T-helper 1 cell (primary cell): ENCODE data around the gene VIT.

Source experiments
- DNase-seq, 5 donors: peaks; one replicate each; pipeline ENCODE4 v3.0.0-alpha.2; 2012 to 2020

VIT gene

DNA sequence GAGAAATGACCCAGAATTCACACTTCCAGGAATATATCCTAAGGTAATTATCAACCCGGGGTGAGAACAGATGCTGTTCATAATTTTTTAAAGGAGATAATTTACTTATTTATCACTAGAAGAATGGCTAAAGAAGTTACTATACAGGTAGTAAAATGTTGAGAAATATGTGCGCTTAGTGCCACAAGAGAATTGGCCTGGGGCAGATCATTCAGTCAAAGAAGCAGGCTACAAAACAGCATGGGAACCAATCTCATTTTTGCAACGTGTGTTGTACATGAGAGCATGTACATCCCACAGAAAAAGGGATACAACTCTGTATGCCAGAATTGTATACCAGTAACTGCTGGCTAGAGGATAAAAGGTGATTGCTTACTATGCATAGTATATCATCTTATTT, 75.2 kb downstream of the VIT start:
- no peak for DNase-seq

DNA sequence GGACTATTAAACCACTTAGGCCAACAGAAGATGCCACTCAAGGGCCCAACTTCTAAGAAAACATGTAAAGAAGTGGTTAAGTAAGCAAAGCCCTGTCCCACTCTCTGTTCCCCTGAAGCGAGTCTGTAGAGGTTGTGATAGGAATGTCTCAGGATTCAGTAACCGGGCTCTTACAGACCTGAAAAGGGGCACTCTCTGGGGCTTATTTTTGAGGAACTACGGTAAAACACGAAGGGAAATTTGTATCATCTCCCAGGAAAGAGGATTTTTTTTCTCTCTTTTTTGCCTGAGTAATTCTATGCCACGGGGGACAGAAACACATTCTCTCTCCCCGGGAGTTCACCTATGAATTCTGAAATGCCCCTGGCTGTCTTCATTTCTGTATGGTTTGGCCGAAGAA, 77.4 kb downstream of the VIT start:
- no peak for DNase-seq

DNA sequence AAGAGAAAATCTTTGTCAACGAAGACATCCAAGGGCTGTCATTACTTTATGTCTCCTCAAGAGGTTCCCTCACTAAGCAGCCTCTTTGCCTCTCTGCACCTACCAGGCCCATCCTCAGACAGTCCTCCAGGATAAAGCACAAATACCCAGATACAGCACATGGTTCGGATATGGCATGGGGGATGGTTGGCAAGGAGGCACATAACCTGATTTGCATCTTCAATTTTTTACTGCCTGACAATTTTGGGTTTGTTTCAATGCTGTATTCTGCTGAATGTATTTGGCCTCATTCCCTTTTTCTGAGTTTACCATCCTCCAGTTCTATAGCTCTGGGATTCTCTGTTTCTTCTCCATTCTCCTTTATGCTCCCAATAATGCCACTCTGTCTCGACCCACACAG, 78.8 kb downstream of the VIT start:
- no peak for DNase-seq

DNA sequence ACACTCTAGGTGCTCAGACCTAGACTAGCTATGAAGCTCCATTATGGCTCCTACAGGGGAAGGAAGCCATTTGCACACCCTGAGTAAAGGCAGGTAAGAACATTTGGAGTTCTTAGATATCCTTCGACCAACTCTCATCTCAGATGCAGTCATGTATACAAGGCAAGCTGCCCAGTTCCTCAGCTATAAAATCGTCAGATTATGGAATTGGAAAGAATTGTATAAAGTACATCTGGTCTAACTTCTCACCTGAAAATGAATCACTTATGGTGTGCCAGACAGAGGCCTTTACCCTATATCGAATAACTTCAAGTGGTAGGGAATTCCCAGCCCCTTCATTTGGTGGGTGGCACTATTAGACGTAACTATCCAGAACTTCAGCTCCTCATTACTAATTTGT, 79.3 kb downstream of the VIT start:
- no peak for DNase-seq

DNA sequence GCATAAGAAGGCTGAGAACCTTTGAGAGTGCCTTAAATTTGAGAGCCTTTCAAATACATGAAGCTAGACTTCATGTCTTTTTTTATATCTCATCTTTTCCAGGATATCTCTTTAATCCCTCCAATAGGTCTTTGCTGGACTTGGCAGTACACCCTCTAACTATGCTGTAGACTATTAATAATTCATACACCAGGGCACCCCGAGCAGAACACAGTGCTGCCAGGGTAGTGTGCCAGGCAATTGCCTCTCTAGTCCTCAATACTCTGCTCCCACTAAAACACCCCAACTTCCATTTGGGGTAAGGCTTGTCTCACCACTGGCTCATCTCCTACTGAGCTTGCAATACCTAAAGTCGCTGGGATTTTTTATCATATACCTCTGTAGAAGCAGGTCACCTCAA, 80.8 kb downstream of the VIT start:
- DNase-seq: no peak

DNA sequence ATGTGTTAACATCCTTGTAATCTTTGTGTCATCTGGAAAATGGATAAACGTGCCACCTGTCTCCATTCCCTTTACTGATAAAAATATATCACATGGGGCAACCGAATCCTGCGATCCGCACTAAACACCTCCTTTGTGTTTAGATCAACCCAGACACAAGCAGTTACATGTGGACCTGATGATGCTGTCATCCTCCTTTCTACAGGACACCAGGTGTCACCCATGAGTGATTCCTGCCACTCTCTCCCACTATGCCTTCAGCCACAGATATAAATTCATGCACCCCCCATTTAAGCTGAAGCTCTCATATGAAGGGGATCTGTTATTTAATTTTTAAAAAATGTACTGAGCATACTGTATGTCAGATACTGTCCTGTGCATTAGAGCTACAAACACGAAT, 81.3 kb downstream of the VIT start:
- no peak for DNase-seq

DNA sequence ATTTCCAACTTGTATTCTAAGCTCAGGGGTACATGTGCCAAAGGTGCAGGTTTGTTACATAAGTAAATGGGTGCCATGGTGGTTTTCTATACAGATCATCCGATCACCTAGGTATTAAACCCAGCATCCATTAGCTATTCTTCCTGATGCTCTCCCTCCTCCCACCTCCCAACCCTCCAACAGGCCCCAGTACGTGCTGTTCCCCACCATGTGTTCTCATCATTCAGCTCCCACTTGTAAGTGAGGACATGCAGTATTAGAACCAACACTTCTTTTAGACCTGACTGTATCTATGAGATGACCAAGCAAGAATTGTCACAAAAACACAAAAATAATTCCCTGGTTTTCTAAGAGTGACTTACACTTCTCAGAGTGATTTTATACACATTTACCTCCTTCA, 83.0 kb downstream of the VIT start:
- DNase-seq: no peak

DNA sequence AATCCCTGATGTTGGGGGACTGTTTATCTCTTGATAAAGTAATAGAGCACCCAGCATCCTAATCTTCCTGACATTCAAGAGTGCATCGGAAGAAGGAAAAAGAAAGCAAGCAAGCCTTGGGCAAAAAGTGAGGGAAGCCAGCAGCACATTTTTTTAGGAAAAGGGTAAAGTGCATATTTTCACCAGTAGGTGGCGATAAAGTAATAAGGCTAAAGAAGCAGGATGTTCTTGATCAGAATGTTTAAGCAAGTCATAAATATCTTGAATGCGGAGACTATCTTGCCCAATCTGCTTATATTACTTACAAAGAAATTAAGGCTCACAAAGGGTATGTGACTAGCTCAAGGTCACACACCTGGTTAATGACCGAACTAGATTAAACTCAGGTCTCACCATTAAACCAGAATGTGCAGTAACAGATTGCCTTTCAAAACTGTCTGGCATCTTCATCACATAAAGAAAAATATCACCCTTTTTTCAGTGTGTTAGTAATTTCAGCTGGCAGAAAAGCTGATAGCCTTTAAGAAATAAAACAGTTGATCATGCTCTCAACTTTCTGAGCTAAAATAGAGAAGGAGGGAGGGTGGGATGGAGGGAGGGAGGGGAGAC, 83.8 kb downstream of the VIT start:
- peak in 1 of 5 donors; percentile 39 for DNase-seq

DNA sequence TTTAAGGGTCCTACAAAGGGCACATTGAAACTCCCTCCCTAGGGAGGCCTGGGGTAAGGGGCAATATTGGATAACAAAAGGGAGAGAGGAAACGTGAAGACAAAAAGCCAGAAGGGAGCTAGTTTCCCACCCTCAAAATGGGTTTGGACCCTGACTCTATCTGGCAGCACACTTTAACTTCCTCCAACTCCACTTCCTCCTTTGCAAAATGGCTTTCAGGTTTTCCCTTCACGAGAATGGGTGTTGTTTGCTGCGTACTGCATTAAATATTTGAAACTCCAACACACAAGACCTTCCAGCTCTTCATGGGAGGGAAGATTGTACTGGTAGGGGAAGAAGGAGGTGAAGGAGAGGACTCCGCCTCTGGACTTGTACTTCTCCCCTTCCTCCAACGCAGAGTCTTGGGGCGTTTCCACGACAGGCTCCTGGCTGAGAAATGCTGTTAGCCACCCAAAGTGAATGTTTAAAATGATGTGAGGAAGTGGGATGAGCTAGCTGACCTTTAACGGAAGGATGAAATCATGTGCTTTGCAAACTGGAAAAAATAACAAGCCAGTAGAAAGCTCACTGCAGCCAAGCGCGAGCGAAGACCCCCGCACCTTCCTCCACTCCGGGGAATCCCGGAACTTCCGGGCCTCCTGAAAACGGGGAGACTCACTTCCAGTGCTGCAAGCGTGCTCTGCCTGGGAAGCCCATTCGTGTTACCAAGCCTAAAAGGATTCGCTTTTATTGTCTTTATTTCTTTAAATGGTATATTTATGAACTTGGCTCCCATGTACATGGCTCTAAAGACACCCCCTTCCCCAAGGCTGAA, 85.6 kb downstream of the VIT start:
- DNase-seq: no peak

DNA sequence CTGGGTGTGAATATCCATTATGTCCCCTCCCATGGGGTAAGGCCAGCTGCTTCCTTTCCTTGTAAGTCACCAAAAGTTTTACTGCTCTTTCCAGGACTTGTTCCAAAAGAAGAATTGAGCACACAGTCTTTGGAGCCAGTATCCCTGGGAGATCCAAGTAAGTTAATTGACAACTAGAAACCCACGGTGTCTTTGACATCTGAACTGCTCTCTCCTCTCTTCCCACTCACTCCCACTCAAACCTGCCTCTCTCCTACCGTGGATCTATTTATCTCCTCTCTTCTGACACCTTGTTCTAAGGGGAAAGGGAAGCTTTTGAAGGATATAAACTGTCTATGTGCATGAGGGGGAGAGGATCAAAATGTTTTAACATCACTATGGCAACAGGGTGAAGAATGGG, 86.7 kb downstream of the VIT start:
- no peak for DNase-seq

DNA sequence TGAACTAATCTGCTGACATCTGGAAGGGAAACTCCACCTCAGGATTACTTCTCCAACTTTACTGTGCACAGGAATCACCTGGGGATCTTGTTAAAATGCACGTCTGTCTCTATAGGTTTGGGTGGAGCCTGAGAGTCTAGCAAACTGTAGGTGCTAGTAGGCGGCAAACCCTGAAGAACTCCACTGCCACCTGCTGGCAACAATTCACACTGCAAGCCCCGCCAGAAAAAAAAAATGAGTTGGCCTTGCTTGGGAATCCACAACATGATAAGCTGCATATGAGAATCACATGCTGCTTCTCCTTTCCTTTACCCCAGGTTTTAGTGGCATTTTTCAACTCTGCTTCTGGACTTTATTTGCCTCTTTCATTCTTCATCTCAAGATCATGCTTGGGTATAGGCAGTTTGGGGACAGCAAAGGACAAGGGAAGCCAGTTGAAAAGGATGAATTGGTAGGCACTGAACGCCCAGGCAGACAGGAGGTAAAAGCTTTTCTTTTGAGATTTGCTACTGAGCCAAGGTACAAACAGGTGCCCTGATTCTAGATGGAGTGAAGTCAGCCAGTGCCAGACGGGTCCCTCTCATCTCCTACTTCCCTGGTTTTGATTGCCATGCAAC, 88.8 kb downstream of the VIT start:
- DNase-seq: peak in 4 of 5 donors; percentile 25 to 54 (median 34)

DNA sequence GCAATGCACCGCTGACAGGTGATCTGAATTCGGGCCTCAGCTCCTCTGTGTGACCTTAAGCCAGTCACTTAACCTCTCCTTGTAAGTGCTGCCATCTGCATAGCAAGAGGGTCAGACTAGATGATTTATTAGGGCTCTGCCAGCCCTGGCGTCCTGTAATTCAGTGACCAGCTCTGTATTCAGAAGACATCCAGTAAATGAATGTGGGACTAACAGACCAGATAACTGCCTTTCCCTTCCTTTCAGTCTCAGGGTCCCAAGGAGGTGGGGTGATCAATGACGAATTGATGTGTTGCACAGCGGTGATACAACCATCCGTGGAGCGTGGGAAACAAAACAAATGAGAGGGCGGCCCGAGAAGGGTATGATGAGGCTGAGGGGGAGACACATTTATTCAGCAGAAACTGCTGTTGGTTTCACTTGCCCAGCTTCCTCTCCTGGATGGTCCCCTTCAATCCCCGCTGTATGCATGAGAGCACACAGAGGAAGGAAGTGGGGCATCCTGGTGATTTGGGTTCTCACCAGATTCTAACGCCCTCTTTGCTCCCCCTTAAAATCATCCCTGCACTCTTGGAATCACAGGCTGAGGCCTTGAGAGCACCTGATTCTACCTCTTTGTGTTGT, 92.8 kb downstream of the VIT start:
- no peak for DNase-seq

DNA sequence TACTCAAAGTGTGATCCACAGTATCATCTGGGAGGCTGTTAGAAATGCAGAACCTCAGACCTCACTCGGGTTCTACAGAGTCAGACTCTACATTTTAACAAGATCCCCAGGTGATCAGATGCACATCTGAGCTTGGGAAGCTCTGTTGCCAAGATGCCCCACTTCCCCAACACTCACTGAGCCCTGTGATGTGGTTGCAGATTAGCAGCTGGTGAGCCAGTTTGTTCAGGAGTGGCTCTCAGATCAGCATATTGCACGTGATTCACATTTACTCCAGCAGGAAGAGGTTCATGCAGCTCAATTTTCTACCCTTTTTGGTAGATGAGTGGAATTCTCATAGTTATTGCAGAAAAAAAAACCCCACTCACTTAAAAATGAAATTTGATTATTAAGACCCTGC, 96.4 kb downstream of the VIT start:
- no peak for DNase-seq

DNA sequence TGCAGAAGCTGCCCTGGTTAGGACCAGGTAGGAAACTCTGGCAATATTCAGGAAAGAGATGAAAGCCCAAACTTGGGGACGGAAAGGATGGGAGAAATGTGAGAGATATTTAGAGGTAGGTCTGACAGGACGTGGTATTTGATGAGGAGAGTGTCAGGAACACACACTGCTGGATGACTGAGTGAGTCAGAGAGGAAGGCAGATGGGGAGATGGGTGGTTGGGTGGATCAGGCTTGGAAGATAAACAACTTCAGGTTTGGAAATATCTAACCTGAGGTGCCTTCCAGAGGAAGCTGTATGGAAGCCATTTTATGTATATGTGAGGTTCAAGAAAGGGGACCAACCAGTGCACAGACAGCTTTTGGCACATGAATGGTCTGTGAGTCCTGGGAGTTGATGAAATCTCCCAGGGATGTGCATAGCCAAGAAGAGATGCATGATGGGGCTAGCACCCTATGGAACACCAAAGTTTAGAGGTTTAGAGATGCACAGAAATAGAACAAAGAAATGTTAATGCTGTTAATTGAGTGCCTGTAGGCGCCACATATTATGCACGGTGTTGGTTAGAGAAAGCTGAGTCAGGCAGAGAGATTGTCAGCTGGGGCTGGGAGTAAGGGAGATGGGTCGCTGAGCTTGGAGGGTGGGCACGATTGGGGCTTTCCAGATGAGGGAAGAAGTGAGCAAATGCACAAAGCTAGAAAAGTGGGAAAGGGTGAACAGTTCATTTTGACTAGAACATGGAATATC, 101.0 kb downstream of the VIT start:
- no peak for DNase-seq

DNA sequence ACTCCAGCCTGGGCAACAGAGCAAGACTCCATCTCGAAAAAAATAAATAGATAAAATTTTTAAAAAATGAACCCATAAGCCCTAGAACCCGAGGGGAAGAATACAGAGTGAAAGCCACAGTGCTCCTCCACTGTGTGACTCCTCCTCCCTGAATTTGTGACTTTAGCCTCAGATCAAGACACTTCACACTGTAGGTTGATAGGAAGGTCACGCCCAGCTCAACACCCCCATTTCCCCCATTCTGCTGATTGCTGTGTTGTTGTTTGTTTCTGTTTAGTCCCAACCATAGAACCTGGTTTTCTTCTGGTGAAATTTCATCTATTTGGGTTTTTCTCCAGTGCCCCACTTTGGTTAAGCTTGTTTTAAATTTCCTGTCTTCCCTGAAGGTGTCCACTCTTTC, 102.2 kb downstream of the VIT start:
- DNase-seq: no peak

DNA sequence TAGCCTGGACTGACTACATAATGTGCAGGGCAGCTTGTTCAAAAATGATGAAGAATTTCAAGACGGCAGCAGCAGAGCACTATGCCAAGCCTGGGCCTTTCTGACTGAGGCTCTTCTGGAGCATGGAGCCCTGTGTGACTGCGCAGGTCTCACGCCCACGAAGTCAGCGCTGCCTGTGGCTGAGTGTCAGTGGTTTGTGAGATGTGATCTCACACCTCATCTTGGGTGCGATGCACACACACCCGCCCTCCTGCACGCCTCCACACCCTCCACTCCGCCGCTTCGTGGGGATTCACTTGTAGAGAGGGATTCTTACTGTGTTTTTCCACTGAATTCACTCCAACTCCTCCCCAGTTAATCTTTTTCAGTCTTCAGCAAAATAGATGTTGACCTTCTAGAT, 103.9 kb downstream of the VIT start:
- DNase-seq: peak in 1 of 5 donors; percentile 23

DNA sequence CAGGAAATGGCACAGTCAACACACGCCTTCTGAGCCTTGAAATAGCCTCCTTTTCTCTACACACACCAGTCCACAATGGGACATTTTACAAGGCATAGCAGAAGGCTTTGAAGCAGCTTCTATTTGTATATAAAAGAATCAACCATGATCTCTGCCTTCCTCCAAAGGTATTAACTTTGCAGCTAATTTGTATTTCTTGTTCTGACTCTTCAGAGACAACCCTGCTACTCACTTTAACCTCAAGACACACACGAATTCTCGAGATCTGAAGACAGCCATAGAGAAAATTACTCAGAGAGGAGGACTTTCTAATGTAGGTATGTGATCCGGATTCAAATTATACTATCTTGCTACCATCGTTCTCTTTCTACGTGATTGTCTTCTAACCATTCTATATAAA, 104.6 kb downstream of the VIT start:
- DNase-seq: no peak

DNA sequence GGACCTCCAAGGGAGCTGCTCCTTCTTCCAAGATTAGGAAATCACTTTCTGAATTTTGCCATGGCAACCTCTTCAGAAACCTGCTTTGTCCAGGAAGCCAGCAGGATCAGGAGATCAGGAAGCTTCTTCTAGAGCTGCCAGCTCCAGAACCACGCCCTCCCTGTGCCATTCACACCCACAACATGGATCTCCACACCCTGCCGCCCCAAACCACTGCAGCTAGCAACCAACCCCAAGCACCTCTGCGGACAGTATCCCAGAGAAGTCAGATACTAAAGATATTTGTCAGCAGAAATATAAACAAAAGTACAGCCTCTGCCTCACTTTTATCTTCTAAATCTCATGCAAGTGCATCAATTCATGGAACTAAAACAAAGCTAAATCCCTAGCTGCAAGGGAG, 106.4 kb downstream of the VIT start:
- DNase-seq: no peak

DNA sequence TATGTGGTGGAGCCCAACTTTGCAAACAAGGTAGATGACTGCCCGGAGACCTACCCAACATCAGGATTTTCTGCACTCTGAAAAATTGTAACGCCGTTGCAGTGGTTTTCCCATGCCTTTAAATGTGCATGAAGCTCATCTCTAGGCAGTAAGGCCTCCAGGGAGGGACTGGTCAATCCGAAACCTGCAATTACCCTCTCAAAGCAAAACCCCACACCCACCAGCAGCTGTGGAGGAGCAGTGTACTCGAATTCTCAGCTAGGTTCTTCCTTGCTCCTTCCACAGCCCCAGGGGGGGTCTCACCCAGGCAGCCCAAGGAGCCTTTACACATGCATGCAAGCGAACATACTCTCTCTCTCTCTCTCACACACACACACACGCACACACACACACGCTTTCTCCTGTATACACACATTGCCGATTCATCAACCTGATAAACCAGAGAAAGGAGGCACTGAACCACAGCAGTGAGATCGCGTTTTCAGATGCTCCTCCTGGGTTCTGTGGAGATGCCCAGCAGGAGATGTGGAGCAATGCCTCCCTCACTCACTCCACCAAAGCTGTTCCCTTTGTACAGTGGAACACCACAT, 109.2 kb downstream of the VIT start:
- no peak for DNase-seq

DNA sequence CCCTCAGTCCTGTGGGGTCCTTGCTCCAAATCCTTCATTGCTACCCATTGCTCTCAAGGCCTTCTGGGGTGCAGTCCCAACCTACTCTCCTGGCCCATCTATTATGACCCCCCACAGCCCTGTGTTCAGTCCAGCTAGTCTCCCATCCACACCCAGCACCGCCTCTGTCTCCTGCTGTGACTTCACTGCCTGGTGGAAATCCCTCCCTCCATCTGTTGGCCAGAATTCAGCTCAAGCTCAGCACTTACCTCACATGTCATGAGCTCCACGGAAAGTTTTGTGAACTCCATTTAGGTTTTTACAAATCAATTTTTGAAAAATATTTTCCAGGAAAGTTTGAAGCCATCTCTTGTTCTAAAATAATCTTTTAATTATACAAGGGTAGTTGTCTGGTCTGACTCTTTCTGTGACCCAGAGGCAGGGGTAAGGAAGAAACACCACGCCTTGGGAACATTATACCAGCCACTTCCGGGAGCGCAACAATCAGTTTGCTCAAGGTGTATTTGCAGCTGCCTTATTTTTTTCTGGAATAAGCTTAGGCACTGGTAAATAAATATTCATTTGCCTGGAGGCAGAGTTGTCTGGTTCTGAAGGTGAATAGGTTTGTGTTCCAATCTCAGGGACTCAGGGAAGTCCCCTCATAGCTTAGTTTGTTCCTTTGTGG, 110.8 kb downstream of the VIT start:
- no peak for DNase-seq

DNA sequence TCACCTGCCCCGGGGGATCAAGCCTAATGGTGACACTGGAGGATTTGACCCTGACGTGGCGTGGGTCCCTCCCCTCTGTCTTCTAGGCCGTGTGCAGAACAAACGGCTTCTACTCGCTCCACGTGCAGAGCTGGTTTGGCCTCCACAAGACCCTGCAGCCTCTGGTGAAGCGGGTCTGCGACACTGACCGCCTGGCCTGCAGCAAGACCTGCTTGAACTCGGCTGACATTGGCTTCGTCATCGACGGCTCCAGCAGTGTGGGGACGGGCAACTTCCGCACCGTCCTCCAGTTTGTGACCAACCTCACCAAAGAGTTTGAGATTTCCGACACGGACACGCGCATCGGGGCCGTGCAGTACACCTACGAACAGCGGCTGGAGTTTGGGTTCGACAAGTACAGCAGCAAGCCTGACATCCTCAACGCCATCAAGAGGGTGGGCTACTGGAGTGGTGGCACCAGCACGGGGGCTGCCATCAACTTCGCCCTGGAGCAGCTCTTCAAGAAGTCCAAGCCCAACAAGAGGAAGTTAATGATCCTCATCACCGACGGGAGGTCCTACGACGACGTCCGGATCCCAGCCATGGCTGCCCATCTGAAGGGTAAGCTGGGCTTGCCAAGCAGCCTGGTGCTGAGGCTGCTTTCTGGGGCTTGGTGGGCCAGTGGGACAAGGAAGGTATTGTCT, 112.0 kb downstream of the VIT start:
- no peak for DNase-seq

DNA sequence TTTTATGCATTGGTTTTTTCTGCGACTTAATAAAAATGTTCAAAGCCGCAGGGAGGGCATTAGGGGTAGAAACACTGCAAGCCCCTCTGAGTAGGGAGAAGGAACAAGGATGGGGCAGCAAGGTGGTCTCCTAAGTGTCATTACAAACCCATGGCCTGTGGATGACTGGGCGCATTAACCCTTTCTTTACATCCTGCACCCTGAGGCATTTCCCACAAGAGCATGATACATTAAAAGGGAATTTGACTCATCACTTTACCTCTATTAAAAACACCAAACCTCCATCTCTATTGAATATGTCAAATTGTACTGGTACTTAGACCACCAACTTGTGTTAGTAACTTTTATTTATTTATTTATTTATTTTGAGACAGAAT, 112.5 kb downstream of the VIT start:
- DNase-seq: no peak
